ENCODE data around the gene PTRHD1.
"Not testable (repeated sequence)": the region's sequence is repeated elsewhere in the genome, so short reads cannot be mapped to it uniquely, and the experiment has no call there.

PTRHD1 gene

GRCh38 chr2:24805811-24806660 is 12.8 kb upstream of the PTRHD1 start:
- DNase-seq = not testable (repeated sequence)

GRCh38 chr2:24800487-24800886 is 7.3 kb upstream of the PTRHD1 start:
- not testable (repeated sequence) for DNase-seq

GRCh38 chr2:24797644-24798043 is 4.5 kb upstream of the PTRHD1 start:
- DNase-seq = no peak

- DNase-seq = no peak
Observed at GRCh38 chr2:24793761-24794435, 707 bp upstream of the PTRHD1 start.

DNA sequence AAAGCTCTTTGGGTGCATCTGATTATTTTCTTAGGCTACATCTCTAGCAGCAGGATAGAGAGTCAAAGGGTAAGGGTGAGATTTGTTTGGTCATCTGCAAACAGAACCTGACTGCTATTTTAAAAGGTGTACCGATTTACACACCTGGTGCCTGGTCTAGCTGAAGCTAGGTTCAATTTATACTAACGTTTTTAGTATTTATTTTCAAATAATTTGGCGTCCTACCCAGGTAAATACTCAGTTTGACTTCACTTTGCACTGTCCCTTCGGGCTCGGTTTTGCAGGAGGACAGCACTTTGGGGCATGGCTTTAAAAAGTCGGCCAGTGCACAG is 683 bp downstream of the PTRHD1 start:
- DNase-seq = no peak

GRCh38 chr2:24791452-24791851 is 1.7 kb downstream of the PTRHD1 start:
- no peak for DNase-seq

- no peak for DNase-seq
Observed at GRCh38 chr2:24788816-24789215, 4.4 kb downstream of the PTRHD1 start.

DNA sequence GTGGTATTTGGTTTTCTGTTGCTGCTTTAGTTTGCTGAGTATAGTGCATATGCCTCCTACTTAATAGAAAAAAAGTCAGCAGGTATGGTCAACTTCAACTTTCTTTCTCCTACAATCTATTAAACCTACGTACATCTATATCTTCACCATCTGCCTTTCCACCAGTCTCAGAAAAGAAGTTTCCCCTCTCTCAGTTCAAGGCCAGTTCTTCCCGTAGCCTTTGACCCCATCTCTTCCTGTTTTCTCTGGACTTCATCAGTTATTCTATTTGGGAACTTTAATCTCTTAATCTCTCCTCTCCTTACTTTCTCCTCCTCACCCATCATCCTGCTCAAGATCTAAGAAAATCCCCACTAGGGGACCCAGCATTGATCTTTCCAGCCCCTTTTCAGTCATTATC is 5.7 kb downstream of the PTRHD1 start:
- DNase-seq = no peak

GRCh38 chr2:24785671-24786321 is 7.4 kb downstream of the PTRHD1 start:
- DNase-seq = no peak

DNA sequence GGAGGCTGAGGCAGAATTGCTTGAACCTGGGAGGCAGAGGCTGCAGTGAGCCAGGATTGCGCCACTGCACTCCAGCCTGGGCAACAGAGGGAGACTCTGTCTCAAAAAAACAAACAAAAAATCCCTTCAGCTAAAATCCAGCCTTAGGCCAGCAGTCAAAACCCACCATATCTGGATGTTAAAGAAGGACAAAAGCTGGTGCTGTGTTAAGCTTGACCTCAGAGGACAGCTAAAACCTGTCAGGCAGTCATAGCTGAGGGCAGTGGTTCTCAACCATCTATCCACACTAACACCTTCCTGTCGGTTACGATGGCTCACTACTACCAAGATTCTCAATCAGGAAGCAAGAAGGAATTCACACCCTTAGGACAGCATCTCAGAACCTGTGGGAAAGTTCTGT is 9.6 kb downstream of the PTRHD1 start:
- no peak for DNase-seq

DNA sequence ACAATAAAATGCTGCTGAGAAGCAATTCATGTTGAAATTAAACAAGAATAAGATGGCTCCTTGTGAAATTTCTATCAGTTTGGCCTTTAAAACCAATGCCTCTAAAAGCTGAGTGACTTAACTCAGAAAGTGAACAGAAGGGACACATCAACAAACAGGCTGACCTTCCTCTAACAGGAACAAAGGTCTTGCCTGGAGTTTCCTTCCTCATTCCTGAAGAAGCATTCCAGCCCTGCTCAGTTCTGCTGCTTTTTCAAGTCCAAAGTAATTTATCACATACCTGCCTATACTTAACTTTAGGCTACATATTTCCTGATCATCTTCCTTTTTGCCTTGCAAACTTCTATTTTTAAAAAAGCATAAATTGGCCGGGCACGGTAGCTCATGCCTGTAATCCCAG is 14.1 kb downstream of the PTRHD1 start:
- no peak for DNase-seq

- DNase-seq = no peak
Observed at GRCh38 chr2:24774373-24774772, 18.8 kb downstream of the PTRHD1 start.

DNA sequence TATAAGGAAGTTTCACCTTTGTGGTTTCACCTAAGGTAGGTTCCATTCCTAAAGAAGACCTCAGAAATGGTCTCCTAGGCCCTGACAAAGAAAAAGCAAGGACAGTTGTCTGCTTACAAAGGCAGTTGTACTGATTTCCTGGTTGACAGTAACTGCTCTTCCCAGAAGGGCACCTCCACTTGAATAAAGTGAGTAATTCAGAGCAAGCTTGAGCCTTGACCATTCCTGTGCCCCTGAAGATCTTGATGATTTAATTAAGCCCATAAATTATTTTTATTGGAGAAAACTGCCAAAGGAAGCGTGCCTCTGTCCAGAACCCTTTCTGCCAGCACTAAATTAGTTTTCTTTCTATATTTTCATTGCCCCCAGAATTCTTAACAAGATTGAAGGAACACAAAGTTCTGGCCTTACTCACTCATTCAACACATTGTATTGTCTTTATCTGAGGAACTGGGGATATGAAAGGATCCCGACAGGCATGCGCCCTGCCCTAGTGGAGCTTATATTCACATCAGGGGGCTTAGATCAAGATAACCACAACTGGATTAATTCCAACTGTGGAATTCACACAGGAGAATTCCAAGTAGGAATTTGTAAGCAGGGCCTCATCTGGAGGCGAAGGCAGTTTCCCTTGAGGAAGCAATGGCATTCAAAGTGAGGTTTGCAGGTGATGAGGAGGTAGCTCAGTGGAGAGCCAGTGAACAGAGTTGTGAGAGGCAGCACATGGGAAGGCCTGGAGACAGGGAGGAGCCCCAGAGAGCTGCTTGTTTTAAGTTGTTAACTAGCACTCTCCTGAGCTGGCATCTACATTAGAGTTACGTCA is 21.2 kb downstream of the PTRHD1 start:
- DNase-seq = no peak

GRCh38 chr2:24771061-24771460 is 22.1 kb downstream of the PTRHD1 start:
- DNase-seq = no peak

GRCh38 chr2:24768601-24769000 is 24.6 kb downstream of the PTRHD1 start:
- no peak for DNase-seq

- DNase-seq = no peak
Observed at GRCh38 chr2:24768013-24768412, 25.2 kb downstream of the PTRHD1 start.

DNA sequence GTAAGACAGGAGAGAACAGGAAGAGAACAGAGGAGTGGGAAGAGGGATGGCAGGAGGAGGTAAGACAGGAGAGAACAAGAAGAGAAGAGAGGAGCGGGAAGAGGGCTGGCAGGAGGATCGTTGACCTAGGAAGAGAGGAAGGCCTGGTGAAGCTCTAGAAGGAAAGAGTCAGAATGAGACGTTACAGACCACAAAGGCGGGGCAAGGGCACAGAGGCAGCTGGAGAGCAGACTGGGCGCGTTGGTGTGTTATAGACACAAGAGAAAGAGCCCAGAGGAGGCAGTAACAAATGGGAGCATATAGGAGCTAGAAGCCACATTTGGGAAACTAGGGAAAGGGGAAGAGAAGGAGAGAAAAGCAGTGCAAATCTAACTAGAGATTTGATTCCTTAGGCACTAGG is 26.6 kb downstream of the PTRHD1 start:
- DNase-seq = no peak

DNA sequence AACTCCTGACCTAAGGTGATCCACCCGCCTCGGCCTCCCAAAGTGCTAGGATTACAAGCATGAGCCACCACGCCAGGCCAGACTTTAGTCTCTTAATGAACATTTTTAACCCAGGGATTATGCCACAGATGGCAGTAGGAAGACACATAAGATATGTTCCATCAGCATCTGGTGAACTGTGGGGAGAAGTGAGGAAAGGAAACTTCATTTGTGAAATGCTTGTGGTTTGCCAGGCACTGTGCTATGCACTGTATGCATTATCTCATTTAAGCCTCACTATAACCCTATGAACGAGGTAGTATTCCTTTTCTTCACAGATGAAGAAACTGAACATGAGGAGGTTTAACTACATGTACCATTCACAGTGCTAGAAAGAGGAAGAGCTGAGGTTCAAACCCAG is 29.3 kb downstream of the PTRHD1 start:
- DNase-seq = no peak

GRCh38 chr2:24762518-24762917 is 30.7 kb downstream of the PTRHD1 start:
- no peak for DNase-seq

DNA sequence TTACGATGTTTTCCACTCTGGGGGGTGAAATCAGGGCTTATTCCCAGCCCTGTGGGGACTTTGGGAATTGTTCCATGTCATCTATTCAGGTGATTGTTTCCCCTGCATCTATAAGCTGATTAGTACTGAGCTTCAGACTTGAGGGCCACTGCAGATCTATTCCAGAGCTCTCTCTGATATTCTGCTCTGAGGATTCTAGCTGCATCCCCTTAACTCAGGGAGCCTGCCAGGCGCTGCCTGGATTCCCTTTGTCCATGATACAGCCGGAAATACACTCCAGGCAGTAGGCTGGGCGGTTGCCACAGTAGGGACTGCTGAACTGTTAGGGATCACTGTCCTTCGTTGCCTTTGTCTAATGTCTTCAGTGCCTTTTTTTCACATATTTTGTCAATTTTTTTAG is 31.3 kb downstream of the PTRHD1 start:
- DNase-seq = no peak

GRCh38 chr2:24756789-24757188 is 36.4 kb downstream of the PTRHD1 start:
- no peak for DNase-seq

GRCh38 chr2:24754985-24755705 is 38.0 kb downstream of the PTRHD1 start:
- no peak for DNase-seq

Measured in midbrain (tissue), 1 donor.